GM18909 (cell line): ENCODE results near the gene RIMBP2.

Experiments
- ATAC-seq: cut with Tn5 transposase; IDR thresholded peaks from one replicate; pipeline ENCODE4 v1.9.1; 2021; ENCODE audit warnings: mild to moderate bottlenecking; ENCODE audit not compliant: unreplicated experiment, poor library complexity

Gene RIMBP2

GRCh38 chr12:130523208-130523607, 192.9 kb downstream of the RIMBP2 start:
- no peak for ATAC-seq

GRCh38 chr12:130522244-130522834, 193.8 kb downstream of the RIMBP2 start:
- no peak for ATAC-seq

GRCh38 chr12:130521375-130522124, 194.5 kb downstream of the RIMBP2 start:
- ATAC-seq: no peak

GRCh38 chr12:130520784-130521183, 195.3 kb downstream of the RIMBP2 start:
- no peak for ATAC-seq

- no peak for ATAC-seq
Measured at GRCh38 chr12:130517588-130517987, 198.5 kb downstream of the RIMBP2 start.

GRCh38 chr12:130514149-130514551, 201.9 kb downstream of the RIMBP2 start:
- no peak for ATAC-seq

- ATAC-seq: no peak
Measured at GRCh38 chr12:130513556-130513955, 202.5 kb downstream of the RIMBP2 start.

- no peak for ATAC-seq
Measured at GRCh38 chr12:130511285-130511684, 204.8 kb downstream of the RIMBP2 start.

- ATAC-seq: no peak
Measured at GRCh38 chr12:130509454-130509853, 206.6 kb downstream of the RIMBP2 start.

- ATAC-seq: no peak
Measured at GRCh38 chr12:130508847-130509246, 207.3 kb downstream of the RIMBP2 start.

- ATAC-seq: no peak
Measured at GRCh38 chr12:130508318-130508717, 207.8 kb downstream of the RIMBP2 start.

GRCh38 chr12:130506844-130507243, 209.3 kb downstream of the RIMBP2 start:
- ATAC-seq: no peak

GRCh38 chr12:130504840-130505175, 211.3 kb downstream of the RIMBP2 start:
- ATAC-seq: no peak

- ATAC-seq: no peak
Measured at GRCh38 chr12:130504110-130504839, 211.8 kb downstream of the RIMBP2 start.

GRCh38 chr12:130501821-130502220, 214.3 kb downstream of the RIMBP2 start:
- no peak for ATAC-seq

GRCh38 chr12:130500835-130501330, 215.2 kb downstream of the RIMBP2 start:
- ATAC-seq: no peak

GRCh38 chr12:130499474-130499873, 216.6 kb downstream of the RIMBP2 start:
- no peak for ATAC-seq

GRCh38 chr12:130498589-130499385, 217.3 kb downstream of the RIMBP2 start:
- ATAC-seq: no peak

- no peak for ATAC-seq
Measured at GRCh38 chr12:130497991-130498390, 218.1 kb downstream of the RIMBP2 start.

- ATAC-seq: no peak
Measured at GRCh38 chr12:130497321-130497720, 218.8 kb downstream of the RIMBP2 start.
